GM20000 (cell line): ENCODE measurements around the gene PRKRIP1.

Experiments used
- DNase-seq: peaks from one replicate; pipeline ENCODE4 v3.0.0; 2012; ENCODE audit warnings: low spot score
- CTCF ChIP-seq: IDR thresholded peaks from 2 replicates; pipeline ENCODE4 v1.5.1; 2012; ENCODE audit warnings: mild to moderate bottlenecking, control low read depth; ENCODE audit errors: extremely low read depth, missing control alignments

Gene PRKRIP1

GRCh38 chr7:102467581-102468477, 71.7 kb downstream of the PRKRIP1 start:
- no peak for TF ChIP-seq CTCF
- no peak for DNase-seq

- no peak for DNase-seq
- no peak for TF ChIP-seq CTCF
Observed at GRCh38 chr7:102468478-102469350, 72.6 kb downstream of the PRKRIP1 start.

- TF ChIP-seq CTCF: no peak
- no peak for DNase-seq
Observed at GRCh38 chr7:102469351-102469971, 73.3 kb downstream of the PRKRIP1 start.

- no peak for TF ChIP-seq CTCF
Observed at GRCh38 chr7:102469972-102470825, 74.0 kb downstream of the PRKRIP1 start.

GRCh38 chr7:102471791-102472125, 75.6 kb downstream of the PRKRIP1 start:
- TF ChIP-seq CTCF: no peak
- DNase-seq: no peak

More at GRCh38 chr7:102469972-102470825, 74.0 kb downstream of the PRKRIP1 start:
- no peak for DNase-seq

- TF ChIP-seq CTCF: no peak
- no peak for DNase-seq
Observed at GRCh38 chr7:102472126-102473041, 76.2 kb downstream of the PRKRIP1 start.
